Right cardiac atrium (tissue), 5 donors: ENCODE data around the gene CCN2. TPM values are rescaled to one million over a fixed set of nuclear protein-coding genes. Genes with fewer than 3 reads are reported as not detected.

Source experiments
- ATAC-seq, 2 donors: fragments of 200-7000 bp; cut with Tn5 transposase; one replicate each; pipeline versions ENCODE4 v1.8.0 to v1.9.1; 2020; ENCODE audit warnings: moderate library complexity in 2 of 2, mild to moderate bottlenecking in 1 of 2
- DNase-seq, 3 donors: peaks; one replicate each; pipeline ENCODE4 v3.0.0-alpha.2; 2020
- H3K27ac ChIP-seq: one replicate; pipeline ENCODE4 v1.5.1; 2013; ENCODE audit warnings: mild to moderate bottlenecking, low read length, control low read depth, moderate library complexity
- H3K27me3 ChIP-seq: one replicate; pipeline ENCODE4 v1.6.1; 2013; ENCODE audit not compliant: control insufficient read depth, insufficient read depth
- H3K4me1 ChIP-seq: one replicate; pipeline ENCODE4 v1.6.1; 2013; ENCODE audit warnings: low read length; ENCODE audit not compliant: control insufficient read depth, insufficient read depth
- H3K4me3 ChIP-seq: one replicate; pipeline ENCODE4 v1.5.1; 2013; ENCODE audit warnings: low read length, control low read depth
- H3K9me3 ChIP-seq: one replicate; pipeline ENCODE4 v1.6.1; 2013; ENCODE audit warnings: low read length; ENCODE audit not compliant: control insufficient read depth
- WGBS: extraction: QIAGEN DNeasy Blood & Tissue Kit; methylation state at CpG from one replicate; pipeline ENCODE4 v1.1.7; 2013; 5-methylcytosine and 5-hydroxymethylcytosine counted together
- intact Hi-C, 4 donors: fragments of 100-400 bp; cut with DNase I; formaldehyde crosslinking; loops; one replicate each; pipeline versions ENCODE4 v1.11.0 to v1.14.0; 2022 to 2023
- polyA plus RNA-seq: library from polyadenylated mRNA; stranded (reverse); fragments of 200-250 nt; gene quantifications from one replicate; pipeline ENCODE4 v1.2.3, GENCODE V29; 2013
- total RNA-seq, 4 donors: library from RNA; stranded (reverse); fragmentation: NEBNext Ultra II Directional; extraction: Animal tissue kit (Norgen Biotek cat#: 25700); gene quantifications; one replicate each; pipeline ENCODE4 v1.2.1, GENCODE V29; 2021
- donor health status: healthy with polysubstance abuse.
- donor health status: DM: no; HTN: yes; CAD: no.
- donor health status: DM: no; HTN: no; CAD: no.
- donor health status: DM: no; HTN: yes; CAD: no; lungs with severe emphysema.
- donor health status: DM: yes; HTN: yes; CAD: no.

CCN2 gene
- total and polyA plus RNA-seq, 5 donors: 35.8 to 602 (median 65.3) TPM

DNA sequence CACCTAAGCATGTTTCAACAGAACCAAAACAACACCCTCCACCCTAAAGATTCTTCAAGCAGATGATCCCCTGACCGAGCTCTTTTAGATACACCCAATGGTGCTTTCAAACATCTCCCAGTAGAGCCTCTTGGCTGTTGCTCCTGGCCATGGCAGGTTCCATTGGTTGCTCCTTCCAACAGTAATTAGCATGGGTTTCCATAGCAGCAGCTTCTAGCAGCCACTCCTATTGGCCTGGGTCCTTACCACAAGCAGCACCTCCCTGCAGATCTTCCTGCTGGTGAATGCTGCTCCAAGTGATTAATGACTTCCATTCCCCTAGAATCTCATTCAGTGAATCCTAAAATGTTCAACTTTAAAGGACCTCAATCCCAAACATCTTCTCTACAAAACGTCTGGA, 13.9 kb downstream of the CCN2 start:
- Histone ChIP-seq H3K9me3 (no peaks in the 10 kb centered on the region), H3K4me1 (no peaks in the 10 kb centered on the region), H3K27me3 (no peaks in the 10 kb centered on the region), H3K4me3 (no peak overlapping the region), H3K27ac (no peak overlapping the region)
- DNase-seq (no peak), ATAC-seq (peak in 1 of 2 donors; percentile 57)
- WGBS: 47% methylated on average over 2 of the region's 2 CpGs
- intact Hi-C loops: no loop called here

DNA sequence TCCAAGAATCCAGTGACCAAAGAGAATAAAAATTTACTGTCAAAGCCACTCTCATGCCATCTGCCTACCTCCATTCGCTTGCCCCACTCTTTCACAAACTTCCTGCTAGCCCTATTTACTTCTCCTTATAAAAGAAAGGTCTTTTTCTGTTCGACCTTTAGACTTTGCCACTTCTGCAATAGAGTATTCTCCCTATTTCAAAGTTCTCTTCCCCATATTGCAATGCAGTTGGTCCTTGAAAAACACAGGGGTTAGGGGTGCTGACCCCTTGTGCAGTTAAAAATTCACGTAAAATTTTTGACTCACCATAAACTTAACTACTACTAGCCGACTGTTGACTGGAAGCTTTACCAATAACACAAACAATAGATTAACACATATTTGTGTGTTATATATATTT, 15.0 kb downstream of the CCN2 start:
- Histone ChIP-seq H3K27ac (no peak overlapping the region), H3K9me3 (no peaks in the 10 kb centered on the region), H3K4me3 (no peak overlapping the region), H3K27me3 (no peaks in the 10 kb centered on the region), H3K4me1 (peaks cover under 1% of the 10 kb centered on the region)
- no peak for ATAC-seq
- intact Hi-C loops: no loop called here
- WGBS: 90% methylated on average over 4 of the region's 4 CpGs
- no peak for DNase-seq

DNA sequence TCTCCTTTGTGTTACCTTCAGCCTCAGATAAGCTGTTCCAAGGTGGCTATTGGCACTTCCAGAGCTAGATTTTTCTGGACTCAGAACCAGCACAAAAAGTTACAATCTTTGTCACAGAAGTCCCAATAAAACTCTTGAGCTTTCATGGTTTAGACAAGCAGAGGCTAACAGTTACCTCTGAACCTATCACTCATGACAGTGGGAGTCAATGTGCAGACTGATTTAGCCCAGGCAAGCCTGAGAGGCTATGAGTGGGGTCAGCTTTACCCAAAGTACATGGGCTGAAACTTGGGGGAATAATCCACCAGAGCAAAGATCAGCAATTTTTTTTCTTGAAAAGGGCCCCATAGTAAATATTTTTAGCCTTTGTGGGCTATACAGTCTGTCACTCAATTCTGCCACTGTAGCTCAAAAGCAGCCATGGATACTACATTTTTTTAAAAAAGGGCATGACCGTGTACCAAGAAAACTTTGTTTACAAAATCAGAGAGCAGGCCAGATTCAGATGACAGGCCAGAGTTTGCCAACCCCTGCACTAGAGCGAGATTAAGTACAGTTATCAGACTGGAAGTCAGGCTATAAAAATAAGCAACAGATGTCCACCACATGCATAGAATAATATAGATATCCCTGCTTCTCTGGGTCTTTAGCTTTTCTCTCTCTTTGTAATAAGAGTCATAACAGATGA, 20.0 kb downstream of the CCN2 start:
- peaks cover 3% of the 10 kb centered on the region for H3K4me1 ChIP-seq
- H3K9me3 ChIP-seq: no peaks in the 10 kb centered on the region
- DNase-seq (no peak), ATAC-seq (no peak)
- H3K27ac ChIP-seq: no peak overlapping the region
- intact Hi-C loops: no loop called here
- H3K27me3 ChIP-seq: no peaks in the 10 kb centered on the region
- H3K4me3 ChIP-seq: no peak overlapping the region
- 28% methylated on average over 2 of the region's 2 CpGs for WGBS

DNA sequence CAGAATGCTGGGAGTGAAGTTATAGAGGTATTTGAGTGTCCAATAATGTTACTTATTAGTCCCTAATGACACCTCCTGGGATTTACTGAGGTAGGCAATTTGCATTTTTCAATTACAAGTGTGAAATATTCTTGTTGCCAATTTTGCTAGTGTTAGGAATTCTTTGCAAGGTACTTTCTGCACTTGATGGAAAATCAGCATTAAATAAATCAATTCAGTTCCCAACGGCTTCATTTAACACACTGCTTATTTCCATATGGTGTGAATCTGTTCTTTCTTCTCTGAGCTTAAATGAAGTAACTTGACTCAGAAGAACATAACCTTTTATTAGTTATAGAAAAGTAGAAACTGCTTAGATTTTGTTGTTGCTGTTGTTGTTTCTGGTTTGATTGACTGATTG, 21.2 kb downstream of the CCN2 start:
- Histone ChIP-seq H3K27me3 (no peaks in the 10 kb centered on the region), H3K9me3 (no peaks in the 10 kb centered on the region), H3K27ac (no peak overlapping the region), H3K4me3 (no peak overlapping the region), H3K4me1 (peaks cover 3% of the 10 kb centered on the region)
- DNase-seq (no peak), ATAC-seq (no peak)
- intact Hi-C loops: loop anchor here in 3 of 4 donors (5.0 to 10.0 kb wide), 4 partner anchors 232 to 555 kb away; no protein-coding TSS in a partner anchor
- WGBS: 82% methylated on average over 1 of the region's 1 CpG

DNA sequence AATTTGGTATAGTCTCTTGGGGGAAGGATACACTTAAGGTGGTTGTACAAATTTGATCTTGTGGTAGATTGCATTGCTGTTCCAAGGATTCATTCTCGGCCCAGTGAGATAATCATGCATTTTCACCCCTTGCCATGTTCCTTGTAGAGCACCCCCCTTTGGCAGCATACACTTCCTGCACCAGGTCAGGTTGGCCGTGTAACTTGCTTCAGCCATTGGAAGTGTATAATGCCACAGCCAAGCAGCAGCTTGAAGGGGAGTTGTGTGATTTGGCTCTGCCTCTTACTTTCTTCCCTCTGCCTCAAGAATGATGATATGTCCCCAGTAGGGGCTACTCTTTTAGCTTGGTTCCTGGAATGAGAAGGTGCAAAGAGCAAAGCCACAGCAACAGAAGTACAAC, 21.9 kb downstream of the CCN2 start:
- H3K4me3 ChIP-seq: no peak overlapping the region
- no peaks in the 10 kb centered on the region for H3K27me3 ChIP-seq
- H3K27ac ChIP-seq: no peak overlapping the region
- ATAC-seq (no peak), DNase-seq (no peak)
- peaks cover 3% of the 10 kb centered on the region for H3K4me1 ChIP-seq
- no peaks in the 10 kb centered on the region for H3K9me3 ChIP-seq
- WGBS: 71% methylated on average over 2 of the region's 2 CpGs
- intact Hi-C loops: loop anchor here in 3 of 4 donors (5.0 to 10.0 kb wide), 4 partner anchors 233 to 556 kb away; no protein-coding TSS in a partner anchor

DNA sequence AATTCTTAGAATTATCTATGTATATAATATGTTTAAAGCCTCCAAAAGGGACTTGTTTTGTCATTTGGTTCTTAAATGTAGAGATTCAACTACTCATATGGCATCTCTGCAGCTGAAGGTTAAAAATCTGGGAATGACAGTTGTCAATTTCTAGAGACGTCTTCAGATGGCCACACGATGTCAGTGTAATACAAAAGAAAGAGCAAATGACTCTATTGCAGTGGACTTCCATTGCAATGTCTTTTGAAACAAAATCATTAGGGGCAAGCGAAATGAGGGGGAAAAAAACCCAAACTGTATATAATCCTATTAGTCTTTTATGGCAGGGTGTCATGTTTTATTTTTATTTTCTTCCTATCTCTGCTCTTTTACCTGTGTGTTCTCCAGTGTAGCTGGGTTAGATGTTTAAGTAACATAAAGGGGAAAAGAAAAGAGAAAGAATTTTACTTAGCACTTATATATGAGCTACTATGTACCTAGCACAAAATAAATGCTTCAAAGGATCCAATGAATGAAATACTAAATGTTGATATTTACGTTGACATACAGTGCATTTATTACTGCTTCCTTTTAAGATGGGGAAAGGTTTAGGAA, 26.2 kb downstream of the CCN2 start:
- DNase-seq (no peak), ATAC-seq (peak; percentile 62)
- no peak overlapping the region for H3K4me3 ChIP-seq
- H3K27me3 ChIP-seq: no peaks in the 10 kb centered on the region
- H3K4me1 ChIP-seq: no peaks in the 10 kb centered on the region
- H3K27ac ChIP-seq: no peak overlapping the region
- intact Hi-C loops: loop anchor here (5.0 to 10.0 kb wide), 5 partner anchors 237 to 560 kb away; no protein-coding TSS in a partner anchor
- H3K9me3 ChIP-seq: no peaks in the 10 kb centered on the region
- 10% methylated on average over 4 of the region's 4 CpGs for WGBS

DNA sequence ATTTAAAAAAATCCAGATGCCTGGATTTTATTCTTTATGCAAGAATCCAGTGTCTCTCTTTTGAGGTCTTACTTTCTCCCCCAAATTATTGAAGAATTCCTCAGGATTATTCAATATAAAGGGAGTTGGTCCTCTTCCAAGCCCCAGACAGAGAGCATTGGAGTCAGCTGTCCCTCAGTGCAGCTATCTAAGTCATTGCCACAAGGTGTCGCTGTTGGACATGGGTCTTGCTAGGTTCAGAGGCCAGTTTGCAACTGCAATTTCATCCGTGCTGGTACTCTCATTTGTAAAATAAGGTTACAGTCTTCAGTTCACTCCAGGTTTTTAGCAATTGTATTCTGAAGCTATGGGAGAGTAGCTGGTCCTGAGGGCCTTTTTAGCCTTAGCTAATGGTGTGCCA, 27.8 kb downstream of the CCN2 start:
- Histone ChIP-seq H3K9me3 (no peaks in the 10 kb centered on the region), H3K4me1 (no peaks in the 10 kb centered on the region), H3K4me3 (no peak overlapping the region), H3K27me3 (no peaks in the 10 kb centered on the region), H3K27ac (no peak overlapping the region)
- 11% methylated on average over 2 of the region's 2 CpGs for WGBS
- DNase-seq (peak in 2 of 3 donors; percentile 22 to 69), ATAC-seq (peak; percentile 45 to 54)
- intact Hi-C loops: loop anchor here in 3 of 4 donors (2.0 to 10.0 kb wide), 5 partner anchors 237 to 561 kb away; no protein-coding TSS in a partner anchor

DNA sequence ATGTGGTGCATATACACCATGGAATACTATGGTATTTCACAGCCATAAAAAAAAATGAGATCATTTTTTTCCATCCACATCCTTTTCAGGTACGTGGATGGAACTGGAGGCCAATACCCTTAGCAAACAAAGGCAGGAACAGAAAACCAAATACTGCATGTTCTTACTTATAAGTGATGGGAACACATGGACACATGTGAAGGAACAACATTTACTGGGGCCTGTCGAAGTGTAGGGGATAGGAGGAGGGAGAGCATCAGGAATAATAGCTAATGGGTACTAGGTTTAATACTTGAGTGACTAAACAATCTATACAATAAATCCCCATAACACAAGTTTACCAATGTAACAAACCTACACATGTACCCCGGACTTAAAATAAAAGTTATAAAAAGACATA, 30.5 kb downstream of the CCN2 start:
- no peak for ATAC-seq
- no peaks in the 10 kb centered on the region for H3K9me3 ChIP-seq
- no peaks in the 10 kb centered on the region for H3K4me1 ChIP-seq
- DNase-seq: no peak
- no peak overlapping the region for H3K27ac ChIP-seq
- WGBS: 81% methylated on average over 3 of the region's 3 CpGs
- intact Hi-C loops: loop anchor here in 3 of 4 donors (5.0 to 10.0 kb wide), 4 partner anchors 244 to 564 kb away; no protein-coding TSS in a partner anchor
- no peak overlapping the region for H3K4me3 ChIP-seq
- H3K27me3 ChIP-seq: no peaks in the 10 kb centered on the region

DNA sequence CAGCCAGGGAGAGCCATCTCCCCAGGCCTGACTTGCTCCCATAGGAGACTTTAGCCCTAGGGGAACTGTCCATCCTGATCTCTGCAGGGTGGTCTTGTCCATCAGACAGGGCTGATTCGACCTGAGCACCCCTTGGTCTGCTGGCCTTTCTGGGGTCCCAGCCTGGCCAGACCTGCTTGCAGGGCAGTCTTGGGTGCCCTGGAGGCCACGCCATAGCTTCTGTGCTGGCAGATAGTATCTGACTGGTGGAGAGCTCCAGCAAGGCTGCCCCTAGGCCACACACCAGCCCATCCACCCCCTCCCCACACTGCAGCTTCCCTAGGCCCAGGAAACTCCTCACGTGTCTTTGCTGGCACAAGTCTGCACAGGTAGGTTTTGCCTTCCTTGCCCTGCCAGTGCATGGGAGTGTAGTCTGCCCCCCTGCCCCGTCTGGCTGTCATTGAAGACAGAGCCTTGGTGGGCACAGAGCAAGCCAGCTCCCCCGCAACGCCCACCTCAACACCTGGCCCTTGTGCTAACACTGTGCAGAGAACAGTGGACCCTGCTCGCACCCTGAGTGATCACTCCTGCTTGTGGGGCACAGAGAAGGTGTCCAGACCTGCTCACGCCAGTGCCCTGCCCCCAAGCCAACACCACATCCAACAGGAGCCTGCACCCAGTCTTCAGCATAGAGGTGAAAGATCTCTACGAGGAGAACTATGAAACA, 32.4 kb downstream of the CCN2 start:
- intact Hi-C loops: loop anchor here in 3 of 4 donors (5.0 to 10.0 kb wide), 4 partner anchors 114 to 303 kb away; partner anchors contain the start of gene ENPP1 (in 1 of the 3)
- Histone ChIP-seq H3K9me3 (no peaks in the 10 kb centered on the region), H3K4me1 (no peaks in the 10 kb centered on the region), H3K27ac (no peak overlapping the region), H3K27me3 (no peaks in the 10 kb centered on the region), H3K4me3 (no peak overlapping the region)
- ATAC-seq (peak in 1 of 2 donors; percentile 26), DNase-seq (no peak)
- 87% methylated on average over 9 of the region's 9 CpGs for WGBS

DNA sequence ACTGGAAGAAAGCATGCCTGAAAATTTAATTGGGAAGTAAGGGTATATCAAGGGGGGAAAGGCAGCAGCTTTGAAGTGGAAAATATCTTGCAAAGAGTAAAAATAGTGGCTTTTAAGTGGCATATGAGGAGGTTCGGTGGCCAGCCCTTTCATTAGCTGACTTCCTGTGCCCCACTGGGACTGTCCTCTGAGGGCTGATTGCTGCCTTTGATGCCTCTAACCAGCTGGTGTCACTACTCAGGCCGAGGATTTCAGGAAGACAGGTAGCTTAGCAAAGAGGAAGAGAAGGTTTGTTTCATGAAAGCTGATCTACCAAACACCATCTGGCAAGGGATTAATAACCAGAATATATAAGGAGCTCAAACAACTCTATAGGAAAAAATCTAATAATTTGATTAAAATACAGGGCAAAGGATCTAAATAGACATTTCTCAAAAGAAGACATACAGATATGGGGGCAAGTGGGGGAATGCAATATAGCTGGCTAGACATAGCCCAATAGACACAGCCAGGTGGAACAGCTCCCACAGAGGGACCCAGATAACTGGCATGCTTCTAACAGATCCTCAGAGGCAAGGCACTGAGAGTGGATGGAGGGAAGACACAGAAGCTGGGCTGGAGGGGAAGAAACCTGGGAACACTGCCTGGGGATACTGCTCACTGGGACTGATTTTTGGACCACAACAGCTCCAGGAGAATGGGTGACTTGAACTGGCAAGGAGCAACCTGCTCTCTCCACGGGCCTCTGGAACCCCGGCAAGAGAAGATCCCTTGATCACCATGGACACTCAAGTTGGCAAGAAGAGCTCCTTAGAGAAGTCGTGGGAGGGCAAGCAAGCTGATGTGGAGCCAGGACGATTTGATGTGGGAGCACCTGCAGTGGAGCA, 33.2 kb downstream of the CCN2 start:
- intact Hi-C loops: loop anchor here in 3 of 4 donors (5.0 to 10.0 kb wide), 4 partner anchors 113 to 304 kb away; partner anchors contain the start of gene ENPP1 (in 1 of the 3)

More for the DNA sequence above, 33.2 kb downstream of the CCN2 start:
- H3K4me1 ChIP-seq: no peaks in the 10 kb centered on the region
- no peak overlapping the region for H3K27ac ChIP-seq
- no peaks in the 10 kb centered on the region for H3K9me3 ChIP-seq
- WGBS: 70% methylated on average over 6 of the region's 6 CpGs
- ATAC-seq: no peak
- H3K4me3 ChIP-seq: no peak overlapping the region
- no peak for DNase-seq
- no peaks in the 10 kb centered on the region for H3K27me3 ChIP-seq
